H1 (cell line): ENCODE data around the gene SCG5. TPM values are rescaled to one million over a fixed set of nuclear protein-coding genes. Genes with fewer than 3 reads are reported as not detected.

Experiments
- CTCF ChIA-PET: fragments of 300-600 bp; sonication (Branson Sonifier 250); formaldehyde crosslinking; loops from one replicate; lab custom pipeline; 2021; ENCODE audit not compliant: partially characterized antibody; lab: Charles Lee
- POLR2A ChIA-PET: fragments of 300-600 bp; sonication (Branson Sonifier 250); formaldehyde crosslinking; loops from one replicate; lab custom pipeline; 2021; ENCODE audit warnings: inconsistent platforms; ENCODE audit not compliant: partially characterized antibody; lab: Charles Lee
- DNase-seq, 2 experiments: peaks; one replicate each; pipeline versions ENCODE4 v3.0.0 to v3.0.0-alpha.2; 2010 to 2022; ENCODE audit warnings: low spot score in 2 of 2, low read depth in 1 of 2, mixed read lengths in 1 of 2
- FAIRE-seq: peaks from 2 replicates; lab custom pipeline; 2011; peaks lifted over from hg19 to GRCh38; lab: Jason Lieb, UNC
- H2AFZ ChIP-seq: 2 replicates; pipeline ENCODE4 v1.8.1; 2012; ENCODE audit warnings: low read length, inconsistent platforms
- H2AK5ac ChIP-seq: 2 replicates; pipeline ENCODE4 v1.6.1; 2013; ENCODE audit warnings: low read depth, low read length
- H2BK120ac ChIP-seq: replicated peaks from 2 replicates; pipeline ENCODE3; 2013; ENCODE audit warnings: low read depth, low read length, inconsistent platforms
- H2BK12ac ChIP-seq: 2 replicates; pipeline ENCODE4 v1.6.1; 2013; ENCODE audit warnings: low read depth, low read length
- H2BK15ac ChIP-seq: 2 replicates; pipeline ENCODE4 v1.6.1; 2013; ENCODE audit warnings: low read length
- H2BK20ac ChIP-seq: 2 replicates; pipeline ENCODE4 v1.6.1; 2013; ENCODE audit warnings: low read length
- H2BK5ac ChIP-seq: 2 replicates; pipeline ENCODE4 v1.6.1; 2013; ENCODE audit warnings: low read depth, low read length
- H3K14ac ChIP-seq: 2 replicates; pipeline ENCODE4 v1.6.1; 2013; ENCODE audit warnings: inconsistent platforms; ENCODE audit not compliant: insufficient read length
- H3K18ac ChIP-seq: 2 replicates; pipeline ENCODE4 v1.6.1; 2013; ENCODE audit warnings: low read length; ENCODE audit errors: extremely low read depth
- H3K23ac ChIP-seq: 2 replicates; pipeline ENCODE4 v1.6.1; 2013; ENCODE audit warnings: inconsistent platforms; ENCODE audit not compliant: insufficient read length
- H3K23me2 ChIP-seq: 2 replicates; pipeline ENCODE4 v1.6.1; 2013; ENCODE audit warnings: low read depth, low read length
- H3K27ac ChIP-seq: 2 replicates; pipeline ENCODE4 v1.6.1; 2011; ENCODE audit warnings: low read depth, low read length, inconsistent platforms
- H3K27me3 ChIP-seq, 4 experiments: replicated peaks in 1 of 4; 1 replicate in 1 of 4; 2 replicates in 3 of 4; pipeline versions ENCODE4 v1.6.1 to v1.8.1; 2011 to 2013; ENCODE audit warnings: low read length in 3 of 4, mild to moderate bottlenecking in 3 of 4, inconsistent platforms in 2 of 4, mixed read lengths in 2 of 4, moderate library complexity in 1 of 4; ENCODE audit not compliant: control insufficient read depth in 3 of 4, insufficient read depth in 3 of 4; ENCODE audit errors: extremely low read depth in 1 of 4
- H3K36me3 ChIP-seq, 4 experiments: 2 replicates each; pipeline versions ENCODE4 v1.6.1 to v1.8.1; 2011 to 2013; ENCODE audit warnings: mild to moderate bottlenecking in 4 of 4, low read length in 3 of 4, moderate library complexity in 2 of 4, control low read depth in 1 of 4, inconsistent platforms in 1 of 4; ENCODE audit not compliant: insufficient read depth in 4 of 4, control insufficient read depth in 2 of 4
- H3K4ac ChIP-seq: replicated peaks from 2 replicates; pipeline ENCODE3; 2013; ENCODE audit warnings: low read length, low read depth, mixed read lengths, inconsistent platforms; ENCODE audit not compliant: insufficient read length
- H3K4me1 ChIP-seq, 4 experiments: replicated peaks in 1 of 4; 1 replicate in 1 of 4; 2 replicates in 3 of 4; pipeline versions ENCODE4 v1.6.1 to v1.8.1; 2011 to 2013; ENCODE audit warnings: low read length in 3 of 4, inconsistent platforms in 2 of 4, mixed read lengths in 1 of 4; ENCODE audit not compliant: insufficient read depth in 4 of 4, control insufficient read depth in 3 of 4
- H3K4me2 ChIP-seq, 2 experiments: 2 replicates each; pipeline versions ENCODE4 v1.6.1 to v1.8.1; 2011 to 2013; ENCODE audit warnings: low read depth in 2 of 2, low read length in 2 of 2, control low read depth in 1 of 2, inconsistent platforms in 1 of 2, mild to moderate bottlenecking in 1 of 2; ENCODE audit not compliant: insufficient read depth in 1 of 2
- H3K4me3 ChIP-seq, 4 experiments: fragments of 200-600, 300-600 bp in 1 of 4; sonication (generic), shearing (Covaris generic), sonication (Bioruptor Twin) in 1 of 4; 2 replicates each; pipeline versions ENCODE4 v1.5.1 to v1.8.1; 2011 to 2016; ENCODE audit warnings: low read length in 4 of 4, low read depth in 3 of 4, control low read depth in 2 of 4, inconsistent platforms in 2 of 4, mild to moderate bottlenecking in 2 of 4, mixed read lengths in 1 of 4, moderate library complexity in 1 of 4; ENCODE audit not compliant: insufficient read depth in 2 of 4; ENCODE audit errors: extremely low read depth in 1 of 4
- H3K56ac ChIP-seq: replicated peaks from 2 replicates; pipeline ENCODE3; 2013; ENCODE audit warnings: low read depth, mild to moderate bottlenecking, mixed read lengths, low read length, inconsistent platforms; ENCODE audit not compliant: insufficient read length
- H3K79me1 ChIP-seq: 2 replicates; pipeline ENCODE4 v1.6.1; 2013; ENCODE audit warnings: low read depth, low read length, control low read depth
- H3K79me2 ChIP-seq, 2 experiments: 2 replicates each; pipeline versions ENCODE4 v1.6.1 to v1.8.1; 2012 to 2013; ENCODE audit warnings: low read length in 2 of 2, mild to moderate bottlenecking in 2 of 2, inconsistent platforms in 1 of 2; ENCODE audit not compliant: insufficient read depth in 2 of 2, control insufficient read depth in 1 of 2
- H3K9ac ChIP-seq, 4 experiments: replicated peaks in 1 of 4; 1 replicate in 1 of 4; 2 replicates in 3 of 4; pipeline versions ENCODE4 v1.6.1 to v1.8.1; 2011 to 2013; ENCODE audit warnings: low read depth in 3 of 4, low read length in 3 of 4, control low read depth in 2 of 4, mild to moderate bottlenecking in 2 of 4, moderate library complexity in 2 of 4, inconsistent platforms in 1 of 4; ENCODE audit errors: extremely low read depth in 1 of 4
- H3K9me3 ChIP-seq, 2 experiments: 2 replicates each; pipeline versions ENCODE4 v1.6.1 to v1.8.1; 2012 to 2013; ENCODE audit warnings: mild to moderate bottlenecking in 2 of 2, moderate library complexity in 2 of 2, control low read depth in 1 of 2, inconsistent platforms in 1 of 2, low read depth in 1 of 2, low read length in 1 of 2, mixed read lengths in 1 of 2; ENCODE audit not compliant: insufficient read depth in 2 of 2
- H4K20me1 ChIP-seq, 2 experiments: replicated peaks in 1 of 2; 2 replicates each; pipeline versions ENCODE3 to v1.8.1; 2011 to 2013; ENCODE audit warnings: inconsistent platforms in 2 of 2, low read length in 2 of 2, mild to moderate bottlenecking in 1 of 2; ENCODE audit not compliant: insufficient read depth in 2 of 2, control insufficient read depth in 1 of 2
- H4K5ac ChIP-seq: 2 replicates; pipeline ENCODE4 v1.6.1; 2013; ENCODE audit warnings: low read length, low read depth, mixed read lengths, inconsistent platforms; ENCODE audit not compliant: insufficient read length
- H4K8ac ChIP-seq: 2 replicates; pipeline ENCODE4 v1.8.0; 2013; ENCODE audit warnings: mild to moderate bottlenecking, moderate library complexity, low read length, inconsistent platforms; ENCODE audit not compliant: insufficient read depth; ENCODE audit errors: extremely low read depth
- H4K91ac ChIP-seq: replicated peaks from 2 replicates; pipeline ENCODE3; 2013; ENCODE audit warnings: low read length, mixed read lengths, inconsistent platforms; ENCODE audit not compliant: insufficient read length
- CBX5 ChIP-seq: fragments of 300-800, 300-1000 bp; sonication (generic); IDR thresholded peaks from 2 replicates; pipeline ENCODE4 v1.7.1; 2016; ENCODE audit warnings: antibody characterized with exemption, low read length, low read depth
- CHD2 ChIP-seq: IDR thresholded peaks from 2 replicates; pipeline ENCODE4 v1.6.1; 2012; ENCODE audit warnings: low read length, improper control_type of control experiment
- RNF2 ChIP-seq: fragments of 200-900, 300-1000 bp; sonication (generic); IDR thresholded peaks from 2 replicates; pipeline ENCODE4 v1.7.1; 2016; ENCODE audit warnings: borderline replicate concordance, low read depth, mild to moderate bottlenecking, antibody characterized with exemption, low read length; ENCODE audit not compliant: poor library complexity, severe bottlenecking; ENCODE audit errors: missing control alignments
- WGBS, 2 experiments: shearing (Covaris generic) in 1 of 2; methylation state at CpG; one replicate each; pipeline versions ENCODE4 v1.1.6 to v1.1.7; 2013 to 2015; ENCODE audit warnings: low lambda C conversion rate in 2 of 2, mixed read lengths in 2 of 2, inconsistent platforms in 1 of 2, low coverage in 1 of 2, missing lambda C conversion rate in 1 of 2; ENCODE audit not compliant: insufficient replicate concordance in 2 of 2, insufficient coverage in 1 of 2, insufficient read length in 1 of 2; ENCODE audit errors: extremely low coverage in 1 of 2, missing lambda C conversion rate in 1 of 2; 5-methylcytosine and 5-hydroxymethylcytosine counted together
- polyA plus RNA-seq, 7 experiments: library from polyadenylated mRNA; depleted of rRNA in 3 of 7; stranded (reverse) in 5 of 7; unstranded in 2 of 7; fragments of >200 nt in 5 of 7; fragments of 200-250 nt in 2 of 7; gene quantifications; 1 replicate in 5 of 7; 2 replicates in 1 of 7; 4 replicates in 1 of 7; pipeline versions ENCODE4 v1.2.1 to v1.2.3, GENCODE V29; 2011 to 2013; ENCODE audit warnings: missing spikeins in 2 of 7, mixed read lengths in 2 of 7
- total RNA-seq: library from RNA; stranded (reverse); fragmentation: NEBNext Ultra II Directional; extraction: Animal tissue kit (Norgen Biotek cat#: 25700); gene quantifications from 2 replicates; pipeline ENCODE4 v1.2.1, GENCODE V29; 2021
- TF ChIP-seq, protein P1 (sequence below): IDR thresholded peaks from 2 replicates; pipeline ENCODE4 v1.6.1; 2011; ENCODE audit warnings: low read length, improper control_type of control experiment

The SCG5 gene
- total and polyA plus RNA-seq, 2 of the 8 experiments (the other 6 are each of a cell fraction or from before 2014, with no cell fraction given): 18.7 to 19.9 TPM

GRCh38 chr15:32736701-32737061, 95.2 kb downstream of the SCG5 start:
- H3K4me1 ChIP-seq: no peaks in the 10 kb centered on the region
- CTCF ChIA-PET: interaction anchor here (0.7 kb wide), 1 partner anchor 342 kb away, joined by 3 read pairs; no protein-coding TSS in a partner anchor
- FAIRE-seq: no peak

More at GRCh38 chr15:32736701-32737061, 95.2 kb downstream of the SCG5 start:
- Histone ChIP-seq H2BK120ac (no peak overlapping the region), H3K79me2 (no peaks in the 10 kb centered on the region), H2BK12ac (no peak overlapping the region), H3K56ac (no peak overlapping the region), H3K4ac (no peak overlapping the region), H2BK20ac (no peak overlapping the region), H4K20me1 (no peaks in the 10 kb centered on the region), H2BK15ac (no peak overlapping the region), H4K91ac (no peak overlapping the region), H3K36me3 (no peaks in the 10 kb centered on the region), H2BK5ac (no peak overlapping the region), H3K23me2 (no peaks in the 10 kb centered on the region; the same call in 1 of the 2 replicates), H3K4me3 (no peak overlapping the region), H3K9ac (no peak overlapping the region), H4K8ac (no peak overlapping the region), H3K79me1 (no peaks in the 10 kb centered on the region), H3K27ac (no peak overlapping the region), H3K27me3 (no peaks in the 10 kb centered on the region), H2AK5ac (no peak overlapping the region), H3K23ac (no peak overlapping the region), H2AFZ (no peak overlapping the region), H3K4me2 (no peak overlapping the region), H3K14ac (no peak overlapping the region), H3K18ac (no peak overlapping the region), H3K9me3 (0 out of 4 replicates have a peak, but pooled peaks cover 0 to 2% of the 10 kb centered on the region in 2 experiments), H4K5ac (no peak overlapping the region)
- 85% methylated on average over 2 of the region's 2 CpGs; no CpG with 5 or more reads in 1 of the 2 experiments for WGBS, 2 experiments
- TF ChIP-seq RNF2 (no peak), CBX5 (no peak), CHD2 (no peak)
- TF ChIP-seq, protein P1, sequence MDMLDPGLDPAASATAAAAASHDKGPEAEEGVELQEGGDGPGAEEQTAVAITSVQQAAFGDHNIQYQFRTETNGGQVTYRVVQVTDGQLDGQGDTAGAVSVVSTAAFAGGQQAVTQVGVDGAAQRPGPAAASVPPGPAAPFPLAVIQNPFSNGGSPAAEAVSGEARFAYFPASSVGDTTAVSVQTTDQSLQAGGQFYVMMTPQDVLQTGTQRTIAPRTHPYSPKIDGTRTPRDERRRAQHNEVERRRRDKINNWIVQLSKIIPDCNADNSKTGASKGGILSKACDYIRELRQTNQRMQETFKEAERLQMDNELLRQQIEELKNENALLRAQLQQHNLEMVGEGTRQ: no peak
- DNase-seq: no peak
- POLR2A ChIA-PET: interaction anchor here (0.6 kb wide), 1 partner anchor 16 kb away, joined by 3 read pairs; no protein-coding TSS in a partner anchor
